ENCODE data around the gene NEDD4.

- no peak for TF ChIP-seq CTCF (IDR thresholded peaks at IDR 0.05; ENCODE audit: low read depth, low read length, poor library complexity, severe bottlenecking)
- no peak for TF ChIP-seq EZH2phosphoT487 (IDR thresholded peaks at IDR 0.05; ENCODE audit: borderline replicate concordance, low read length)
These were observed 123.8 kb downstream of the NEDD4 start for GRCh38 chr15:55869660-55870059.
